Parathyroid adenoma (tissue), 2 donors: ENCODE measurements around the gene FGF11.
"Not testable (repeated sequence)": the region's sequence is repeated elsewhere in the genome, so short reads cannot be mapped to it uniquely, and the experiment has no call there.

Experiments
- H2AFZ ChIP-seq: fragments of 300-600 bp; sonication (generic); one replicate; pipeline ENCODE4 v1.7.0; 2017; ENCODE audit warnings: antibody characterized with exemption, mild to moderate bottlenecking
- H3K27ac ChIP-seq: fragments of 300-600 bp; sonication (generic); one replicate; pipeline ENCODE4 v1.7.0; 2017
- H3K27me3 ChIP-seq: fragments of 300-600 bp; sonication (generic); one replicate; pipeline ENCODE4 v1.7.0; 2017; ENCODE audit warnings: low read length; ENCODE audit not compliant: control insufficient read depth, insufficient read depth
- H3K36me3 ChIP-seq: fragments of 300-600 bp; sonication (generic); one replicate; pipeline ENCODE4 v1.7.0; 2017; ENCODE audit warnings: low read length; ENCODE audit not compliant: control insufficient read depth, insufficient read depth
- H3K4me1 ChIP-seq: fragments of 300-600 bp; sonication (generic); one replicate; pipeline ENCODE4 v1.7.0; 2017; ENCODE audit warnings: control low read depth
- H3K4me2 ChIP-seq: fragments of 300-600 bp; sonication (generic); one replicate; pipeline ENCODE4 v1.7.0; 2017; ENCODE audit warnings: low read length
- H3K4me3 ChIP-seq: fragments of 300-600 bp; sonication (generic); one replicate; pipeline ENCODE4 v1.7.0; 2017; ENCODE audit warnings: low read depth, low read length
- H3K79me2 ChIP-seq: fragments of 300-600 bp; sonication (generic); one replicate; pipeline ENCODE4 v1.7.0; 2017; ENCODE audit warnings: control low read depth
- H3K9ac ChIP-seq: fragments of 300-600 bp; sonication (generic); one replicate; pipeline ENCODE4 v1.7.0; 2017; ENCODE audit warnings: mild to moderate bottlenecking
- H3K9me3 ChIP-seq: fragments of 300-600 bp; sonication (generic); one replicate; pipeline ENCODE4 v1.7.0; 2017; ENCODE audit warnings: low read length; ENCODE audit not compliant: control insufficient read depth
- TF ChIP-seq, protein P1 (sequence below): fragments of 300-600 bp; sonication (generic); IDR thresholded peaks from one replicate; pipeline ENCODE4 v1.7.0; 2017; ENCODE audit warnings: antibody characterized with exemption, mild to moderate bottlenecking
- donor health status: primary hyperparathyroidism.

The FGF11 gene

GRCh38 chr17:7477392-7478275 lies 38.3 kb downstream of the FGF11 start:
- Histone ChIP-seq H3K4me1 (peaks cover 29% of the 10 kb centered on the region), H3K4me3 (peak overlapping the region; percentile 71), H3K79me2 (peaks cover 70% of the 10 kb centered on the region), H3K27me3 (no peaks in the 10 kb centered on the region), H2AFZ (no peak overlapping the region), H3K27ac (peak overlapping the region; percentile 99), H3K9ac (peak overlapping the region; percentile 99), H3K36me3 (no peaks in the 10 kb centered on the region), H3K4me2 (peak overlapping the region; percentile 60), H3K9me3 (no peaks in the 10 kb centered on the region)
- TF ChIP-seq, protein P1, sequence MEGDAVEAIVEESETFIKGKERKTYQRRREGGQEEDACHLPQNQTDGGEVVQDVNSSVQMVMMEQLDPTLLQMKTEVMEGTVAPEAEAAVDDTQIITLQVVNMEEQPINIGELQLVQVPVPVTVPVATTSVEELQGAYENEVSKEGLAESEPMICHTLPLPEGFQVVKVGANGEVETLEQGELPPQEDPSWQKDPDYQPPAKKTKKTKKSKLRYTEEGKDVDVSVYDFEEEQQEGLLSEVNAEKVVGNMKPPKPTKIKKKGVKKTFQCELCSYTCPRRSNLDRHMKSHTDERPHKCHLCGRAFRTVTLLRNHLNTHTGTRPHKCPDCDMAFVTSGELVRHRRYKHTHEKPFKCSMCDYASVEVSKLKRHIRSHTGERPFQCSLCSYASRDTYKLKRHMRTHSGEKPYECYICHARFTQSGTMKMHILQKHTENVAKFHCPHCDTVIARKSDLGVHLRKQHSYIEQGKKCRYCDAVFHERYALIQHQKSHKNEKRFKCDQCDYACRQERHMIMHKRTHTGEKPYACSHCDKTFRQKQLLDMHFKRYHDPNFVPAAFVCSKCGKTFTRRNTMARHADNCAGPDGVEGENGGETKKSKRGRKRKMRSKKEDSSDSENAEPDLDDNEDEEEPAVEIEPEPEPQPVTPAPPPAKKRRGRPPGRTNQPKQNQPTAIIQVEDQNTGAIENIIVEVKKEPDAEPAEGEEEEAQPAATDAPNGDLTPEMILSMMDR: no peak

DNA sequence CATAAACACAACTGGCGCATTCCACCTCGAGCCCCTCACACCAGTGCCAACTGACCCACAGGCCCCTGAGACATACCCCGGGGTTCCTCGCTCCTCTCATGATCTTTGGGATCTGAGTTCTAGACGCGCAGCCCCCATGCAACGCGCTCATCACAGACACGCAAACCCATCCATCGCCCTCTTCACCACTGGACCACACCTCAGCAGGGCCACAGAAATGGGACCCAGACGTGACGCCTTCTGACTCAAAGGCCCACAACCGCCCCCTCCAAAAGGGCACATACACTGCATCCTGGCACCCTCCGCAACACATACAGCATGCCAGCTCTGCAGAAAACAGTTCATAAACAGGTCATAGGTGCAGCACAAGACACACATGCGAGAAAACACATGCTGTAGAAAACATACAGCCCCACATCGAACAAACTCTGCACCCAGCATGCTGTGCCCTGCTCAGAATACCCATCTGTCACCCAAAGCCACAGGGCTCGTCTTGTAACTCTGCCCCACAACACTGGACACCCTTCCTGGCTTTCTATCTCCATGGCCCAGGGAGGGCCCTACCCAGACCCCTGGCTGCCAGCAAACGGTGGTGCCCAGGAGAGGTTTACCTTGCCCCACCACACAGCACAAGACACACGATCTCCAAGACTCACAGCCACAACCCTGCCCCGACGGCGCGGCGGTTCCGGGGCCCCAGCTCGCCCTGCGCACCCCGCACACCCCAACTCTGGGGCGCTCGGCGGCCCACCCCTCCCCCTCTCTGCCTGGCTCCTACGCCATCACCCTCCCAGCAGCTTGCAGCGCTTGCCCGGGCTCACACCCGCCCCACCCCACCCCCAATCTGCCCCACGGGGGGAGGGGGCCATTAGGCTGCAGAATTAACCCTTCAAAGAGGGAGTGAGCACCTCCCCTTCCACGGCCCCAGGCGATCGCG lies 39.2 kb downstream of the FGF11 start:
- no peaks in the 10 kb centered on the region for H3K9me3 ChIP-seq
- H3K4me2 ChIP-seq: peak overlapping the region; percentile 60
- peaks cover 29% of the 10 kb centered on the region for H3K4me1 ChIP-seq
- peak overlapping the region; percentile 99 for H3K9ac ChIP-seq
- peak overlapping the region; percentile 99 for H3K27ac ChIP-seq
- no peaks in the 10 kb centered on the region for H3K36me3 ChIP-seq
- H3K27me3 ChIP-seq: no peaks in the 10 kb centered on the region
- peaks cover 67% of the 10 kb centered on the region for H3K79me2 ChIP-seq
- peak overlapping the region; percentile 71 for H3K4me3 ChIP-seq
- TF ChIP-seq, protein P1: no peak
- H2AFZ ChIP-seq: peak overlapping the region; percentile 52

- Histone ChIP-seq H3K9ac (peak within 1 kb of the TSS; percentile 99), H3K79me2 (peaks cover 58% of the 10 kb centered on the region), H3K4me2 (peak within 1 kb of the TSS; percentile 86), H2AFZ (peak within 1 kb of the TSS; percentile 92), H3K4me3 (peak within 1 kb of the TSS; percentile 77), H3K9me3 (no peaks in the 10 kb centered on the region), H3K36me3 (no peaks in the 10 kb centered on the region), H3K27me3 (no peaks in the 10 kb centered on the region), H3K4me1 (peaks cover 29% of the 10 kb centered on the region), H3K27ac (peak within 1 kb of the TSS; percentile 99)
- TF ChIP-seq, protein P1: no peak
Observed at GRCh38 chr17:7479213-7480088, 40.1 kb downstream of the FGF11 start, which contains the start of gene ZBTB4. Gene ZBTB4, minus strand, starts transcription at chr17:7479631. Its CDS starts 12,830 bp downstream, at chr17:7466801.

DNA sequence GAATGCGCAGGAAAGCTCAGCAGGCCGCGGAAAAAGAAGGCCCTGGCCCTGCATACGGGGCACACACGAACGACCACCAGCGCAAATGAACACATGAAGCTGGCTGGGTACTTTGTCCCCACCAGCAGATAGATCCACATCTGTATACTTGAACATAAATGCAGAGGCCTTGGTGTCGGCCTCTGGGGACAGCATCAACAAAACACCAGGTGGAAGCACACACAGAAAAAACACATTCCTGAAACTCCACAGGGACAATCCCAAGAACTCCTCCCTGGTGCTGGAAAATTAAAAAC lies 40.7 kb downstream of the FGF11 start:
- peaks cover 54% of the 10 kb centered on the region for H3K79me2 ChIP-seq
- H3K27ac ChIP-seq: peak overlapping the region; percentile 99

DNA sequence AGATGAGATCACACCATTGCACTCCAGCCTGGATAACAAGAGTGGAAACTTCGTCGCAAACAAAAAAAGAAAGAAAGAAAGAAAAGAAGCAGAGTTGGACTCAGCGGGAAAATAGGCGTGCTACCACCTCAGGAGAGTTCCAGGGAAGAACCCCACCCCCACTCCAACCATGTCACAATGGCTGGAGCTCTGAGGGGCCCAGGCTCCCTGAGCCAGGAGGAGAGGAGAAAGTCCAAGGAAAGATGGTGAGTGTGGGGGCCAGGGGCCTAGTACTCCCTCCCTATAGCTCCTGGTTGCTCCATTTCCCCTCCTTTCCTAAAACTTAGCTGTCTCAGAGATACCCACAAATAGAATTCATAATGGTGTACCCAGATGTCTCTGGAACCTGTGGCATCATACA lies 42.0 kb downstream of the FGF11 start, which contains the start of gene SLC35G6:
TSS of gene SLC35G6 (plus strand) at position 172 of the 400 bp plus-strand sequence. CDS start at position 243, 71 bp downstream.
- not testable (repeated sequence) for H3K9ac ChIP-seq, H3K27me3 ChIP-seq, H3K9me3 ChIP-seq, H3K36me3 ChIP-seq
- H2AFZ ChIP-seq: peak within 1 kb of the TSS; percentile 92
- peak within 1 kb of the TSS; percentile 77 for H3K4me3 ChIP-seq
- H3K4me2 ChIP-seq: peak within 1 kb of the TSS; percentile 86
- H3K4me1 ChIP-seq: peaks cover 26% of the 10 kb centered on the region
- H3K27ac ChIP-seq: peak within 1 kb of the TSS; percentile 99
- H3K79me2 ChIP-seq: peaks cover 49% of the 10 kb centered on the region

More for the DNA sequence above, 40.7 kb downstream of the FGF11 start:
- no peaks in the 10 kb centered on the region for H3K27me3 ChIP-seq
- no peaks in the 10 kb centered on the region for H3K9me3 ChIP-seq
- peak overlapping the region; percentile 86 for H3K4me2 ChIP-seq
- TF ChIP-seq, protein P1: no peak
- H3K4me1 ChIP-seq: peaks cover 29% of the 10 kb centered on the region
- peak overlapping the region; percentile 77 for H3K4me3 ChIP-seq
- peak overlapping the region; percentile 92 for H2AFZ ChIP-seq
- peak overlapping the region; percentile 98 for H3K9ac ChIP-seq
- no peaks in the 10 kb centered on the region for H3K36me3 ChIP-seq

DNA sequence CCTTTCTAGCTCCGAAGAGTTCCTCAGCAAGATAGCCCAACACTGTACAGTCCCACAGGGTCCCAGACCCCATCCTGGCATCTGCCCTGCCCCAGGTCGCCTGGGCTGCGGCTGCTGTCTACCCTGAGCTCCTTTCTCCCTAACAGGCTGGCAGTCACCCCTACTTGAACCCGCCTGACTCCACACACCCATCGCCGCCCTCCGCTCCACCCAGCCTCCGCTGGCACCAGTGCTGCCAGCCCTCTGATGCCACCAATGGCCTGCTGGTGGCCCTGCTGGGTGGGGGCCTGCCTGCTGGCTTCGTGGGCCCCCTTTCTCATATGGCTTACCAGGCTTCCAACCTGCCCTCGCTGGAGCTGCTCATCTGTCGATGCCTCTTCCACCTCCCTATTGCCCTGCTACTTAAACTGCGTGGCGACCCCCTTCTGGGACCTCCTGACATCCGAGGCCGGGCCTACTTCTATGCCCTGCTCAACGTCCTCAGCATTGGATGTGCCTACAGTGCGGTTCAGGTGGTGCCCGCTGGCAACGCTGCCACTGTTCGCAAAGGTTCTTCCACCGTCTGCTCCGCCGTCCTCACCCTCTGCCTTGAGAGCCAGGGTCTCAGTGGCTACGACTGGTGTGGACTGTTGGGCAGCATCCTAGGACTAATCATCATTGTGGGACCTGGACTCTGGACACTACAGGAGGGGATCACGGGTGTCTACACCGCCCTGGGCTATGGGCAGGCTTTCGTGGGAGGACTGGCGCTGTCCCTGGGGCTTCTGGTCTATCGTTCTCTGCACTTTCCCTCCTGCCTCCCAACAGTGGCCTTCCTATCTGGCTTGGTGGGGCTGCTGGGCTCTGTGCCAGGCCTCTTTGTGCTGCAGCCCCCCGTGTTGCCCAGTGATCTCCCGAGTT lies 42.8 kb downstream of the FGF11 start:
- not testable (repeated sequence) for H3K9me3 ChIP-seq, H3K36me3 ChIP-seq, H3K4me2 ChIP-seq, H3K4me3 ChIP-seq, H3K27me3 ChIP-seq, H2AFZ ChIP-seq, H3K9ac ChIP-seq
- H3K27ac ChIP-seq: peak overlapping the region; percentile 99
- H3K79me2 ChIP-seq: peaks cover 44% of the 10 kb centered on the region
- peaks cover 18% of the 10 kb centered on the region for H3K4me1 ChIP-seq
